T-helper 17 cell (primary cell): Measurements from ENCODE around the gene TSC22D3. TPM values are rescaled to one million over a fixed set of nuclear protein-coding genes. Genes with fewer than 3 reads are reported as not detected.

Experiments
- total RNA-seq, 4 donors: library from RNA in 2 of 4; stranded (reverse) in 2 of 4; gene quantifications; one replicate each; pipeline ENCODE4 v1.2.3 and lab custom pipeline; 2022 to 2026

TSC22D3 gene
- total RNA-seq, 2 donors from 2014 or later, result 1,559 to 2,031 TPM

Other genes starting within 250 kb of the TSC22D3 start
- gene PRPS1, start 147.3 kb downstream of the TSC22D3 start, total RNA-seq, result 10 to 100 TPM; 68.9 to 69.1 TPM
- under 1 TPM in 1 of 2 donors, not detected in 1; 0.21 TPM for gene NCBP2L, start 1.9 kb upstream of the TSC22D3 start, total RNA-seq
- gene MID2, start 50.1 kb upstream of the TSC22D3 start, total RNA-seq, result 10 to 100 TPM; 11.7 to 14.0 TPM
- not detected for gene TEX13B, start 206.6 kb upstream of the TSC22D3 start, total RNA-seq